KOPT-K1 (cell line): Measurements from ENCODE around the gene ARHGEF6.

Experiments
- H3K27ac ChIP-seq: fragments of 200-600 bp; sonication (generic); 2 replicates; pipeline ENCODE4 v1.5.1; 2016; ENCODE audit warnings: antibody characterized with exemption, mild to moderate bottlenecking, low read depth, low read length; ENCODE audit not compliant: poor library complexity, severe bottlenecking
- H3K36me3 ChIP-seq: fragments of 200-600 bp; sonication (generic); 2 replicates; pipeline ENCODE4 v1.5.1; 2017; ENCODE audit warnings: antibody characterized with exemption, mild to moderate bottlenecking, low read length, moderate library complexity; ENCODE audit not compliant: insufficient read depth
- H3K9me3 ChIP-seq: fragments of 200-600 bp; sonication (generic); 2 replicates; pipeline ENCODE4 v1.5.1; 2017; ENCODE audit warnings: antibody characterized with exemption, low read length, mild to moderate bottlenecking; ENCODE audit not compliant: insufficient read depth, poor library complexity, severe bottlenecking

ARHGEF6 gene

GRCh38 chrX:136635235-136635634 is 145.5 kb downstream of the ARHGEF6 start:
- Histone ChIP-seq H3K9me3 (no peaks in the 10 kb centered on the region), H3K27ac (peak overlapping the region; percentile 74), H3K36me3 (no peaks in the 10 kb centered on the region)

- Histone ChIP-seq H3K9me3 (no peaks in the 10 kb centered on the region), H3K36me3 (no peaks in the 10 kb centered on the region), H3K27ac (peak overlapping the region; percentile 70)
Measured at GRCh38 chrX:136630881-136631280, 149.9 kb downstream of the ARHGEF6 start.

GRCh38 chrX:136629084-136629750 is 151.5 kb downstream of the ARHGEF6 start:
- Histone ChIP-seq H3K9me3 (no peaks in the 10 kb centered on the region), H3K27ac (peak overlapping the region; percentile 70), H3K36me3 (no peaks in the 10 kb centered on the region)

- Histone ChIP-seq H3K36me3 (no peaks in the 10 kb centered on the region), H3K27ac (peak overlapping the region; percentile 42), H3K9me3 (no peaks in the 10 kb centered on the region)
Measured at GRCh38 chrX:136627409-136627808, 153.3 kb downstream of the ARHGEF6 start.

GRCh38 chrX:136626891-136627290 is 153.8 kb downstream of the ARHGEF6 start:
- H3K36me3 ChIP-seq = no peaks in the 10 kb centered on the region
- H3K9me3 ChIP-seq = no peaks in the 10 kb centered on the region
- H3K27ac ChIP-seq = peak overlapping the region; percentile 42

- Histone ChIP-seq H3K9me3 (no peaks in the 10 kb centered on the region), H3K27ac (peak overlapping the region; percentile 42)
Measured at GRCh38 chrX:136626237-136626636, 154.5 kb downstream of the ARHGEF6 start.

GRCh38 chrX:136625246-136625645 is 155.5 kb downstream of the ARHGEF6 start:
- Histone ChIP-seq H3K9me3 (no peaks in the 10 kb centered on the region), H3K36me3 (no peaks in the 10 kb centered on the region), H3K27ac (no peak overlapping the region)

More at GRCh38 chrX:136626237-136626636, 154.5 kb downstream of the ARHGEF6 start:
- H3K36me3 ChIP-seq = no peaks in the 10 kb centered on the region

GRCh38 chrX:136623396-136623795 is 157.3 kb downstream of the ARHGEF6 start:
- H3K36me3 ChIP-seq = no peaks in the 10 kb centered on the region
- peak overlapping the region; percentile 62 for H3K27ac ChIP-seq
- H3K9me3 ChIP-seq = no peaks in the 10 kb centered on the region

GRCh38 chrX:136622568-136622967 is 158.2 kb downstream of the ARHGEF6 start:
- H3K36me3 ChIP-seq = no peaks in the 10 kb centered on the region
- H3K9me3 ChIP-seq = no peaks in the 10 kb centered on the region
- H3K27ac ChIP-seq = peak overlapping the region; percentile 62

- no peaks in the 10 kb centered on the region for H3K36me3 ChIP-seq
- H3K27ac ChIP-seq = peak overlapping the region; percentile 81
- H3K9me3 ChIP-seq = no peaks in the 10 kb centered on the region
Measured at GRCh38 chrX:136620780-136621179, 160.0 kb downstream of the ARHGEF6 start.

- no peaks in the 10 kb centered on the region for H3K9me3 ChIP-seq
Measured at GRCh38 chrX:136619899-136620505, 160.7 kb downstream of the ARHGEF6 start.

GRCh38 chrX:136616987-136617685 is 163.6 kb downstream of the ARHGEF6 start:
- Histone ChIP-seq H3K36me3 (no peaks in the 10 kb centered on the region), H3K27ac (peak overlapping the region; percentile 81), H3K9me3 (no peaks in the 10 kb centered on the region)

More at GRCh38 chrX:136619899-136620505, 160.7 kb downstream of the ARHGEF6 start:
- H3K36me3 ChIP-seq = no peaks in the 10 kb centered on the region
- peak overlapping the region; percentile 81 for H3K27ac ChIP-seq
